HG02852 (cell line): ENCODE results near the gene ASPSCR1.
"Not testable (repeated sequence)": the region's sequence is repeated elsewhere in the genome, so short reads cannot be mapped to it uniquely, and the experiment has no call there.

Experiments used
- ATAC-seq: cut with Tn5 transposase; IDR thresholded peaks from one replicate; pipeline ENCODE4 v1.9.1; 2021; ENCODE audit warnings: mild to moderate bottlenecking, moderate library complexity; ENCODE audit not compliant: unreplicated experiment

ASPSCR1 gene

GRCh38 chr17:82037092-82037888, 59.9 kb downstream of the ASPSCR1 start, which contains the start of gene DCXR:
TSS of gene DCXR (minus strand) at chr17:82037697. CDS start at chr17:82037682, 15 bp downstream.
- peak; percentile 88 for ATAC-seq

DNA sequence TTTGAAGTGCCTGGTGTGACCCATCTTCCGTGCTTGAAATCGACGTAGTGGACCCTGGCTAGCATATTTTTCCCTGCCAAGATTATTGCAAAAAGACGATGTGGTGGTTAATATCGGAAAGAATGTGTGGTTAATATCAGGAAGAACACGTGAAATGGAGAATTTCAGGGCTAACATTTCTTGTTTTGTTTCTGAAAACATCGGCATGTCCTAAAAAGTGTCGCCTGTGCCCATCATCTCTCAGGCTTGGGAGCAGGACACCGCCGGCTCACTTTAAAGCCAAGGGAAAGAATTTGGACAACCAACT, 60.4 kb downstream of the ASPSCR1 start:
- ATAC-seq = no peak

DNA sequence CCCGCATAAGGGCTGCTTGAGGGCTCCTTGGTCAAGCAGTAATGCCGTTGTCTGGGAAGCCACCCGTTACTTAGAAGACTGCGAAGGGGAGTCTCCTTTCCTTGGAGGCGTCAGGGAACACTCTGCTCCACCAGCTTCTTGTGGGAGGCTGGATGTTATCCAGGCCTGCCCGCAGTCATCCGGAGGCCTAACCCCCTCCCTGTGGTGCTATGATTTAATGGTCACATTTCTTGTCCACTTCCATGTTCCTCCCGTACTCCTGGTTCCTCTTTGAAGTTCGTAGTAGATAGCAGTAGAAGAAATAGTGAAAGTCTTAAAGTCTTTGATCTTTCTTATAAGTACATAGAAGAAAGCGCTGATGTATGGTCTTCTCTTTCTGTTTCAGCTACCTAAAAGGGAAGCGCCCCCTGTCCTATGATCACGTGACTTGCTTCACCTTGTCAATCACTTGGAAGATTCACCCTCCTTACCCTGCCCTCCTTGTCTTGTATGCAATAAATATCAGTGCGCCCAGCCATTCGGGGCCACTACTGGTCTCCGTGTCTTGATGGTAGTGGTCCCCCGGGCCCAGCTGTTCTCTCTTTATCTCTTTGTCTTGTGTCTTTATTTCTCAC, 61.5 kb downstream of the ASPSCR1 start:
- ATAC-seq = not testable (repeated sequence)

DNA sequence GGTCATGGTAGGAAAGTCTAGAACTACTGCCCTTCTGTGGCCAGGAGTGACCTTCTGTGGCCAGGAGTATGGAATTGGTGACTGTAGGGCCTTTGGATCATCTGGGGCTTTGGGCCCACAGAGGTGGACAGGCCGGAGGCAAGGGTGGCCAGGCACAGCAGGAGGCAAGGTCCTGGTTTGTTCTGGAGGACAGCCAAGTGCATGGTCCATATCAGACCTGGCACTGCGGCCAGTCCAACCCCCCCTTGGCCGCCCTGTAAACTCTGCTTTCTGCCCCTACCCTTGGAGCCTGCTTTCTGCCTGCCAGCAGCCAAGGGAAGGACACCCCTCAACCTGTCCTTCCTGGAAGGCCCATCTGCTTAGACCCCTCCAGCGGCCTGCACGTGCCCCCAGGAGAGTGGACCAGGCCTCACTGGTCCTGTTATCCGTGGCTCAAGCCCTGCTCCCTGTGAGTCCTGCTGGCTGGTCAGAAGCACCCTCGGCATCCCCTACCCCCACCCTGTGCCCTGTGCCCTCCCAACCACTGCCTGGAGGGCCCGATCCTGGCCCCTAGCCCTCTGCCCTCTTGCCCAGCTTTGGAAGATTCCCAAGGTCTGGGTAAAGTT, 62.4 kb downstream of the ASPSCR1 start:
- ATAC-seq = no peak

DNA sequence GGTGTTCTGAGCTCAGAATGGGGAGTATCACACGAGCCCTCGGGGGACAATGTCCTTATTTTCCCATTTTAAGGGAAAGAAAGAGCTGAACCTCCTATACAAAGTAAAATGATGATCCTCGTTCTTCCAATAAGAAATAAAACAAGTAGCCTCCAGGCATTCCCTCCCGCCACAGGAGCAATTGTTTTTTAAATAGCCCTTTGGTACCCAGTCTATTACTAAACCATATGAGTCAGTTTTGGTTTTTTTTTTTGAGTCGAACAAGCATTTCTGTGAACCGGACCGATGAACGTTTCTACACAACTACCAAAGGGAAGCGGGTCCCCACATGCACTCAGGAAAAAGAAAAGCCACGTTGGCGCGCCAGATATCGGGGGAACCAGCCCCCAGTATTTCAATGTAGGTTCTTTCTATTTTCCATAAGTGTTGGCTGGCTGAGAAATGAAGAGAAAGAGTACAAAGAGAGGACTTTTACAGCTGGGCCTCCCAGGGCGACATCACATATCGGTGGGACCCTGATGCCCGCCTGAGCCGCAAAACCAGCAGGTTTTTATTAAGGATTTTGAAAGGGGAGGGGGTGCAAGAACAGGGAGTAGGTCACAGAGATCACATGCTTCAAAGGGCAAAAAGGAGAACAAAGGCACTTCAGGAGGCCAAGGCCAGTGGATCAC, 63.9 kb downstream of the ASPSCR1 start:
- no peak for ATAC-seq

DNA sequence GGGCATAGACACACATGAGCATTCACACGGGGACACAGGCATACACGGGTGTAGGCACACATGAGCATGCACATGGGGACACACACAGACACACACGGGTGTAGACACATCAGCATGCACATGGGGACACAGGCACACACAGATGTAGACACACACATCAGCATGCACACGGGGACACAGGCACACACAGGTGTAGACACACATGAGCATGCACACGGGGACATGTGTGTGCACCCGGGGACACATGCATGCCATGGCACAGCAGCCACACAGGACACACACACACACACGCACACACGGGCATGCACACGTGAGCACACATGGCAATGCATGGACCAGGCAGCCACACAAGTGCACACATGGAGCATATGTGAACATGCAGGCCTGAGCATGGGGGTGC, 65.2 kb downstream of the ASPSCR1 start:
- no peak for ATAC-seq

- ATAC-seq = no peak
These were observed 66.1 kb downstream of the ASPSCR1 start for GRCh38 chr17:82043507-82043906.

- no peak for ATAC-seq
These were observed 68.6 kb downstream of the ASPSCR1 start for GRCh38 chr17:82045936-82046484.

- ATAC-seq = no peak
These were observed 69.5 kb downstream of the ASPSCR1 start for GRCh38 chr17:82046903-82047302.

DNA sequence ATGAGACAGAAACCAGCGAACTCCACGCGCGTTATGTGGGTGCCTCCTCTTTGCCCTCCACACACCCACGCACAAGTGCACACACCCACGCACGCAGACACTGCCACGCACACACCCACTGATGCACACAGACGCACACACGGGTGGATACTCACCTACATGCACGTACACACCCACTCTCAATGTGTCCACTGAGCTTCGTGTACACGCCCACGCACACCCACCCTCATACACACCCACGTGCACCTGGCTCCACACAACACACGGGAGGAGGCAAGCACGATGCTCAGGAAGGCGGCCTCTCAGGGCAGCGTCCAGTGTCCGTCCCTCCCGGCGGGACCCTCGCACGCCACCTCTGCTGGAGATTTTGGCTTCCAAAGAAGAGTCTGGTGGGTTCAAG, 70.0 kb downstream of the ASPSCR1 start:
- ATAC-seq = no peak

- ATAC-seq = no peak
These were observed 70.6 kb downstream of the ASPSCR1 start for GRCh38 chr17:82047914-82048570.

- no peak for ATAC-seq
These were observed 71.1 kb downstream of the ASPSCR1 start for GRCh38 chr17:82048571-82048971.

GRCh38 chr17:82049106-82049505, 71.7 kb downstream of the ASPSCR1 start:
- ATAC-seq = no peak

- no peak for ATAC-seq
These were observed 72.1 kb downstream of the ASPSCR1 start for GRCh38 chr17:82049521-82049971.

DNA sequence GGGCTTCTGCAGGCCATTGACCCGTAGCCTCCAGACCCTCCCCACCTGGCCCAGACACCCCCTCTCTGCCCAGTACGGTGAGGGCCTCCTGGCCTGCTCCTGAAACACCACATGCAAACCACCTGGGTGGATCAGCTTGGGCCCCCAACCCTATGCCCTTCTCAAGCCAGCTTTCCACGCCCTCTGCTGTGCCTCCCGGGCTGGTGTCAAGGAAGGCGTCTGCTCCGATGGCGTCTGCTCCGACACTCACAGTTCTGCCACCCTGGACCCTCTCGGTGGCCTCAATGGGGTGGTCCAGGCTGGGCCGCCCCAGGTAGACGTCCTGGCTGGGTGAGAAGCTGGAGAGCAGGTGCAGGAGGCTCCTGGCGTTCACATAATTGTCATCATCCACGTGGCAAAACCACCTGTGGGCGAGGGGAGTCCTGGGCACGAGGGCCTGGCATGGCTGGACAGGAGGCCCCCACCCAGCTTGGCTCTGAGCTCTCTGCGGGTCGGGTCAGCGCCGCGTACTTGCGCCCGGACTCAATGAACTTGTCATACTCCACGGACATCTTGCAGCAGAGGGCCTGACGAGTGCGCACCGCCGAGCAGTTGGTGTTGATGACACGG, 72.8 kb downstream of the ASPSCR1 start:
- no peak for ATAC-seq

GRCh38 chr17:82050761-82051641, 73.6 kb downstream of the ASPSCR1 start:
- ATAC-seq = no peak

DNA sequence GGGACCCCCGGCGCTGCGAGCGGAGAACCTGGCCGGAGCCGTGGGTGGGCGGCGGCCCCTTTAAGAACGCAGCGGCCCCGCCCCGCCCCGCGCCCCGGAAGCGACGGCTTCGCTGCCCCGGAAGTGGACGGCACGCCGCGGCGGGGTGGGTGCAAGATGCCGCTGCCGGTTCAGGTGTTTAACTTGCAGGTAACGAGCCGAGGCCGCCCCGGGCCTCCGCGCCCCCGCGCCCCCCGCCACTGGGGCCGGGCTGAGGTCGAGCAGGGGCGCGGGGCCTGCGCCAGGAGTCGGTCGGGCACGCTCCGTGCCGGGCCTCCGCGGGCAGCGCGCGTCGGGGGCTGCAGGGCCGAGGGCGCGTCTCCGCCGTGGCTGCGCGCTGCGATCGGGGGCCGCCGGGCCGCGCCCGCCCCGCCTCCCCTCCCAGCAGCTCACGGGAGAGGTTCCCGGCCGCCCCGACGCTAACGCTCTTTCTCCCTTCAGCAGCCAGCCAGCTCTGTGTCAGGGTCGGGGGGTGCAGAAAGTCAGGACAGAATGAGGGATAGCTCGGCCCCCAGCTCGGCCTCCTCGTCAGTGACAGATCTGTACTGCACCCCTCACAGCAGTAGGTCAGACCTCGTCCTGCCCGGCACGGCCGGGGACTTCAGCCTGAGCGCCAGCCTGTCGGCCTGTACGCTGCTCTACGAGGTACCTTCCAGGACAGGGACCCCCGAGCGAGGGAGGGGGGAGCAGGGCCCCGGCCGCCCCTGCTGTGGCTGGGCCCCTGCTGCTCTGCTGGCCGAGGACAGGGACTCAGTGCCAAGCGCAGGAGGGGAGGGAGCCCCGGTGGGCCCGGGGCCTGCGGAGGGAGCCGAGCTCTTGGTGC, 74.6 kb downstream of the ASPSCR1 start, which contains the start of the genes GPS1 and RFNG:
TSS of gene GPS1 (plus strand) at position 123 of the 862 bp plus-strand sequence. CDS start at position 157, 34 bp downstream.
TSS of gene RFNG (minus strand) at position 36 of the 862 bp plus-strand sequence. CDS start 45 bp downstream, outside the sequence.
- peak; percentile 58 for ATAC-seq

GRCh38 chr17:82052638-82053059, 75.2 kb downstream of the ASPSCR1 start:
- no peak for ATAC-seq
